ENCODE results near the gene APOLD1.

DNA sequence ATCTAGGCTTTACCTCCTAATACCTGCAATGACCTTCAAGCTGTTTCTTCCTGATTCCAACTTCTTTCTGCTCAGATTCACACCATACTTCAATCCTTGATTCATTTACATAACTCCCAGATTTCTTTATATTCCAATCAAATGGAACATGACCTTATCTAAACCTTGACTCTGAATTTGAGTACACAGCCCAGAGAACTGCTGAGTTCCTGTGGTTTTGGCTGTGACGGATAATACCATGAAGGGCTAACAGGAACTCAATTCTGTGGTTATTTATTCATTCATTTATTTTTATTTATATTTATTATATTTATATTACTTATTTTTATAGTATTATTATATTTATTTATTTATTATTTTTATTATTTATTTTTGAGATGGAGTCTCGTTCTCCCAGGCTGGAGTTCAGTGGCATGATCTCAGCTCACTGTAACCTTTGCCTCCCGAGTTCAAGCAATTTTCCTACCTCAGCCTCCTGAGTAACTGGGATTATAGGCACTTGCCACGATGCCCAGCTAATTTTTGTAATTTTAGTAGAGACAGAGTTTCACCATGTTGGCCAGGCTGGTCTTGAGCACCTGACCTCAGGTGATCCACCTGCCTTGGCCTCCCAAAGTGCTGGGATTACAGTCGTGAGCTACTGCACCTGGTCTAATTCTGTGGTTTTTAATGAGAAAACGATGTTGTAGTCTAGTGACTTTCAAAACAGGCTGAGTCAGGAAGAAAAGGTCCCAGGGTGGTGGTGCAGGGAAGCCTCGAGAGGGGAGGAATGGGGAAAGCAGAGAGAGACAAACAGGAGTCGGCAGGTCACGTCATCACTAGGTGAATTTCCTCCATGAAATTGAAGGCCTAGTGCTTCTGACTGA is 11.7 kb downstream of the APOLD1 start:
- TF ChIP-seq, protein P1, sequence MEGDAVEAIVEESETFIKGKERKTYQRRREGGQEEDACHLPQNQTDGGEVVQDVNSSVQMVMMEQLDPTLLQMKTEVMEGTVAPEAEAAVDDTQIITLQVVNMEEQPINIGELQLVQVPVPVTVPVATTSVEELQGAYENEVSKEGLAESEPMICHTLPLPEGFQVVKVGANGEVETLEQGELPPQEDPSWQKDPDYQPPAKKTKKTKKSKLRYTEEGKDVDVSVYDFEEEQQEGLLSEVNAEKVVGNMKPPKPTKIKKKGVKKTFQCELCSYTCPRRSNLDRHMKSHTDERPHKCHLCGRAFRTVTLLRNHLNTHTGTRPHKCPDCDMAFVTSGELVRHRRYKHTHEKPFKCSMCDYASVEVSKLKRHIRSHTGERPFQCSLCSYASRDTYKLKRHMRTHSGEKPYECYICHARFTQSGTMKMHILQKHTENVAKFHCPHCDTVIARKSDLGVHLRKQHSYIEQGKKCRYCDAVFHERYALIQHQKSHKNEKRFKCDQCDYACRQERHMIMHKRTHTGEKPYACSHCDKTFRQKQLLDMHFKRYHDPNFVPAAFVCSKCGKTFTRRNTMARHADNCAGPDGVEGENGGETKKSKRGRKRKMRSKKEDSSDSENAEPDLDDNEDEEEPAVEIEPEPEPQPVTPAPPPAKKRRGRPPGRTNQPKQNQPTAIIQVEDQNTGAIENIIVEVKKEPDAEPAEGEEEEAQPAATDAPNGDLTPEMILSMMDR (IDR thresholded peaks at IDR 0.05): no peak
- TF ChIP-seq EZH2 (IDR thresholded peaks at IDR 0.05) (no peak), EZH2phosphoT487 (IDR thresholded peaks at IDR 0.05) (no peak)
